OCI-LY7 (cell line): ENCODE data around the gene COL23A1. TPM values are rescaled to one million over a fixed set of nuclear protein-coding genes. Genes with fewer than 3 reads are reported as not detected.

ENCODE experiments used
- BruUV-seq: library from RNA; stranded (reverse); fragments of 400-500 nt; replicated peaks from 2 replicates; lab custom pipeline; 2021; lab: Mats Ljungman, UMichigan
- CTCF ChIA-PET: fragments of 300-600 bp; sonication (Branson Sonifier 250); formaldehyde crosslinking; loops from one replicate; lab custom pipeline; 2022; ENCODE audit warnings: antibody characterized with exemption; ENCODE audit not compliant: unreplicated experiment; lab: Charles Lee
- POLR2A ChIA-PET: fragments of 300-600 bp; sonication (Branson Sonifier 250); formaldehyde crosslinking; loops from one replicate; lab custom pipeline; 2022; ENCODE audit warnings: antibody characterized with exemption; lab: Charles Lee
- DNase-seq: peaks from one replicate; pipeline ENCODE4 v3.0.0-alpha.2; 2015; ENCODE audit warnings: low spot score
- H2AFZ ChIP-seq: fragments of 200-600 bp; sonication (generic), shearing (Covaris generic); 2 replicates; pipeline ENCODE4 v1.6.1; 2014; ENCODE audit warnings: mild to moderate bottlenecking, antibody characterized with exemption, low read length, moderate library complexity
- H3K27ac ChIP-seq: fragments of 200-600 bp; sonication (generic); 2 replicates; pipeline ENCODE4 v1.5.1; 2014; ENCODE audit warnings: mixed run types, low read depth, mild to moderate bottlenecking, moderate library complexity, low read length, inconsistent platforms; ENCODE audit not compliant: poor library complexity, severe bottlenecking
- H3K36me3 ChIP-seq: fragments of 200-600 bp; sonication (generic); 2 replicates; pipeline ENCODE4 v1.6.1; 2014; ENCODE audit warnings: mild to moderate bottlenecking, antibody characterized with exemption, low read length, moderate library complexity, mixed read lengths; ENCODE audit not compliant: insufficient read depth
- H3K4me1 ChIP-seq: fragments of 200-600 bp; sonication (generic); 2 replicates; pipeline ENCODE4 v1.5.1; 2014; ENCODE audit warnings: mild to moderate bottlenecking, low read length; ENCODE audit not compliant: insufficient read depth, poor library complexity, severe bottlenecking
- H3K4me2 ChIP-seq: fragments of 200-600 bp; sonication (generic); 2 replicates; pipeline ENCODE4 v1.6.1; 2014; ENCODE audit warnings: mild to moderate bottlenecking, low read length
- H3K4me3 ChIP-seq: fragments of 200-600 bp; sonication (generic); 2 replicates; pipeline ENCODE4 v1.5.1; 2014; ENCODE audit warnings: mild to moderate bottlenecking, low read depth, low read length; ENCODE audit not compliant: poor library complexity, severe bottlenecking
- H3K79me2 ChIP-seq: fragments of 200-600 bp; sonication (generic); 2 replicates; pipeline ENCODE4 v1.6.1; 2016; ENCODE audit warnings: low read depth, mild to moderate bottlenecking, low read length, moderate library complexity, mixed read lengths; ENCODE audit not compliant: insufficient read depth
- H3K9me2 ChIP-seq: fragments of 200-600 bp; sonication (generic); 2 replicates; pipeline ENCODE4 v1.6.1; 2016; ENCODE audit warnings: mild to moderate bottlenecking, low read length, mixed read lengths; ENCODE audit not compliant: insufficient read depth
- H3K9me3 ChIP-seq: fragments of 200-600 bp; sonication (generic); 2 replicates; pipeline ENCODE4 v1.6.1; 2014; ENCODE audit warnings: mild to moderate bottlenecking, mixed run types, low read length, mixed read lengths
- H4K20me1 ChIP-seq: fragments of 200-600 bp; sonication (generic); 2 replicates; pipeline ENCODE4 v1.6.1; 2014; ENCODE audit warnings: mild to moderate bottlenecking, antibody characterized with exemption, low read length, moderate library complexity, mixed read lengths; ENCODE audit not compliant: insufficient read depth
- CTCF ChIP-seq: fragments of 200-600 bp; sonication (generic); conservative IDR thresholded peaks from 2 replicates; pipeline ENCODE4 v1.5.1; 2014; ENCODE audit warnings: mild to moderate bottlenecking, antibody characterized with exemption, low read length, moderate library complexity, mixed read lengths
- EZH2phosphoT487 ChIP-seq: fragments of 200-600 bp; sonication (generic); IDR thresholded peaks from 2 replicates; pipeline ENCODE4 v1.6.1; 2018; ENCODE audit warnings: low read depth, borderline replicate concordance, mild to moderate bottlenecking, mixed run types, antibody characterized with exemption, low read length, moderate library complexity, mixed read lengths
- intact Hi-C: fragments of 100-400 bp; cut with micrococcal nuclease; formaldehyde crosslinking; loops from one replicate; pipeline ENCODE4 v1.10.0; 2022; ENCODE audit not compliant: unreplicated experiment
- total RNA-seq, 2 experiments: library from RNA; depleted of rRNA in 1 of 2; stranded (reverse); fragments of >200 nt in 1 of 2; shearing (Covaris generic) in 1 of 2; gene quantifications; 2 replicates each; pipeline ENCODE4 v1.2.3, GENCODE V29; 2014 to 2022

Gene COL23A1
- total RNA-seq, 2 experiments from 2014 or later = 0.53 TPM; not detected in 1

- no peak overlapping the region for H3K4me3 ChIP-seq
- no peaks in the 10 kb centered on the region for H4K20me1 ChIP-seq
- H3K4me2 ChIP-seq = no peak overlapping the region
- no TSS peak for BruUV-seq
- H3K4me1 ChIP-seq = no peaks in the 10 kb centered on the region
- no peak for TF ChIP-seq CTCF
- no peak for TF ChIP-seq EZH2phosphoT487
- POLR2A ChIA-PET = no interaction called here
- no peaks in the 10 kb centered on the region for H3K9me2 ChIP-seq
- no peaks in the 10 kb centered on the region for H3K79me2 ChIP-seq
- CTCF ChIA-PET = no interaction called here
- no peaks in the 10 kb centered on the region for H3K9me3 ChIP-seq
- DNase-seq = no peak
- intact Hi-C loops = no loop called here
- H3K36me3 ChIP-seq = no peaks in the 10 kb centered on the region
- H2AFZ ChIP-seq = no peak overlapping the region
- no peak overlapping the region for H3K27ac ChIP-seq
Measured at GRCh38 chr5:178478370-178478769, 111.8 kb downstream of the COL23A1 start.

GRCh38 chr5:178477802-178478201 lies 112.4 kb downstream of the COL23A1 start:
- intact Hi-C loops = no loop called here
- no peak for DNase-seq
- Histone ChIP-seq H4K20me1 (no peaks in the 10 kb centered on the region), H3K9me3 (no peaks in the 10 kb centered on the region), H2AFZ (no peak overlapping the region), H3K4me1 (no peaks in the 10 kb centered on the region), H3K27ac (no peak overlapping the region), H3K36me3 (no peaks in the 10 kb centered on the region), H3K4me2 (no peak overlapping the region), H3K4me3 (no peak overlapping the region), H3K79me2 (no peaks in the 10 kb centered on the region), H3K9me2 (no peaks in the 10 kb centered on the region)
- no TSS peak for BruUV-seq
- no peak for TF ChIP-seq CTCF
- TF ChIP-seq EZH2phosphoT487 = no peak
- ChIA-PET CTCF (no interaction called here), POLR2A (no interaction called here)

GRCh38 chr5:178476972-178477754 lies 113.0 kb downstream of the COL23A1 start:
- intact Hi-C loops = no loop called here
- ChIA-PET CTCF (no interaction called here), POLR2A (no interaction called here)
- H3K4me3 ChIP-seq = no peak overlapping the region
- H4K20me1 ChIP-seq = no peaks in the 10 kb centered on the region
- no peak overlapping the region for H3K27ac ChIP-seq
- DNase-seq = no peak
- TF ChIP-seq EZH2phosphoT487 (no peak), CTCF (no peak)
- H3K4me2 ChIP-seq = no peak overlapping the region
- no peak overlapping the region for H2AFZ ChIP-seq
- H3K9me3 ChIP-seq = no peaks in the 10 kb centered on the region
- no peaks in the 10 kb centered on the region for H3K79me2 ChIP-seq
- BruUV-seq = no TSS peak
- H3K9me2 ChIP-seq = no peaks in the 10 kb centered on the region
- no peaks in the 10 kb centered on the region for H3K36me3 ChIP-seq
- H3K4me1 ChIP-seq = no peaks in the 10 kb centered on the region
